A549 (cell line): ENCODE results near the gene PHLDA1. TPM values are rescaled to one million over a fixed set of nuclear protein-coding genes. Genes with fewer than 3 reads are reported as not detected.

Source experiments
- ATAC-seq, 2 experiments: fragments of 200-7000 bp in 1 of 2; fragments of >200 bp in 1 of 2; cut with Nextera tagmentation in 1 of 2; cut with Tn5 transposase in 1 of 2; 3 replicates each; pipeline versions ENCODE4 v1.8.0 to v1.9.1; 2018 to 2020; ENCODE audit warnings: mild to moderate bottlenecking in 1 of 2, moderate library complexity in 1 of 2
- CTCF ChIA-PET: fragments of 300-600 bp; sonication (Branson Sonifier 250); formaldehyde crosslinking; extraction: SDS; loops from one replicate; lab custom pipeline; 2021; ENCODE audit warnings: antibody characterized with exemption, inconsistent platforms; lab: Yijun Ruan, JAX
- POLR2A ChIA-PET: fragments of 350-600 bp; formaldehyde crosslinking; extraction: SDS; loops from one replicate; lab custom pipeline; 2021; ENCODE audit warnings: antibody characterized with exemption, inconsistent platforms; lab: Yijun Ruan, JAX
- DNase-seq, 2 experiments: peaks; one replicate each; pipeline versions ENCODE4 v3.0.0 to v3.0.0-alpha.2; 2011 to 2016; ENCODE audit warnings: low read depth in 1 of 2, low spot score in 1 of 2
- FAIRE-seq: peaks from 2 replicates; lab custom pipeline; 2011; peaks lifted over from hg19 to GRCh38; lab: Jason Lieb, UNC
- H3K27ac ChIP-seq, 2 experiments: fragments of >200 bp; sonication (Bioruptor Twin); formaldehyde crosslinking; 3 replicates each; pipeline ENCODE4 v1.5.1; 2016 to 2017
- H3K4me1 ChIP-seq: fragments of >200 bp; sonication (Bioruptor Twin); formaldehyde crosslinking; 3 replicates; pipeline ENCODE4 v1.6.1; 2016
- H3K4me2 ChIP-seq: fragments of >200 bp; sonication (Bioruptor Twin); formaldehyde crosslinking; 3 replicates; pipeline ENCODE4 v1.6.1; 2016
- H3K4me3 ChIP-seq: fragments of >200 bp; sonication (Bioruptor Twin); formaldehyde crosslinking; 3 replicates; pipeline ENCODE4 v1.5.1; 2016
- H3K9me3 ChIP-seq: fragments of >200 bp; sonication (Bioruptor Twin); formaldehyde crosslinking; 3 replicates; pipeline ENCODE4 v1.6.1; 2016
- ATOH8 ChIP-seq: fragments of 250-450 bp; sonication (Bioruptor Pico); IDR thresholded peaks from 2 replicates; pipeline ENCODE4 v1.5.0; 2020; ENCODE audit warnings: low read depth, mild to moderate bottlenecking, moderate library complexity
- BCL3 ChIP-seq: fragments of >200 bp; sonication (Bioruptor Twin); formaldehyde crosslinking; IDR thresholded peaks from 3 replicates; pipeline ENCODE4 v1.6.1; 2016
- BHLHE40 ChIP-seq: IDR thresholded peaks from 2 replicates; pipeline ENCODE4 v1.6.1; 2012; ENCODE audit warnings: low read depth, low read length, inconsistent platforms
- CBX8 ChIP-seq: fragments of 200-600 bp; sonication (generic); IDR thresholded peaks from 2 replicates; pipeline ENCODE4 v1.6.1; 2016
- CEBPB ChIP-seq, 2 experiments: fragments of >200 bp in 1 of 2; sonication (Bioruptor Twin) in 1 of 2; formaldehyde crosslinking in 1 of 2; IDR thresholded peaks; 2 replicates each; pipeline ENCODE4 v1.6.1; 2012 to 2016
- E2F6 ChIP-seq: IDR thresholded peaks from 2 replicates; pipeline ENCODE4 v1.6.1; 2012; ENCODE audit warnings: low read depth, borderline replicate concordance
- EHF ChIP-seq: fragments of 250-450 bp; sonication (Bioruptor Pico); IDR thresholded peaks from 2 replicates; pipeline ENCODE4 v1.5.0; 2020; ENCODE audit warnings: mild to moderate bottlenecking
- ESRRA ChIP-seq: fragments of 150-350 bp; IDR thresholded peaks from 2 replicates; pipeline ENCODE4 v1.6.1; 2014; ENCODE audit warnings: mild to moderate bottlenecking, low read length, borderline replicate concordance
- FOSB ChIP-seq: fragments of 250-450 bp; sonication (Bioruptor Pico); IDR thresholded peaks from 2 replicates; pipeline ENCODE4 v1.5.0; 2020; ENCODE audit warnings: mild to moderate bottlenecking, moderate library complexity
- FOXS1 ChIP-seq: fragments of 250-450 bp; sonication (Bioruptor Pico); IDR thresholded peaks from 2 replicates; pipeline ENCODE4 v1.5.0; 2020; ENCODE audit warnings: mild to moderate bottlenecking, moderate library complexity
- GATA3 ChIP-seq: IDR thresholded peaks from 2 replicates; pipeline ENCODE4 v1.6.1; 2012; ENCODE audit warnings: borderline replicate concordance
- HEYL ChIP-seq: fragments of 250-450 bp; sonication (Bioruptor Pico); IDR thresholded peaks from 2 replicates; pipeline ENCODE4 v1.8.0; 2021; ENCODE audit warnings: mild to moderate bottlenecking, moderate library complexity
- HMGXB4 ChIP-seq: fragments of 250-450 bp; sonication (Bioruptor Pico); IDR thresholded peaks from 2 replicates; pipeline ENCODE4 v1.5.0; 2021; ENCODE audit warnings: mild to moderate bottlenecking, moderate library complexity, borderline replicate concordance
- HOXB13 ChIP-seq: fragments of 250-450 bp; sonication (Bioruptor Pico); IDR thresholded peaks from 2 replicates; pipeline ENCODE4 v1.5.0; 2020; ENCODE audit warnings: low read depth, mild to moderate bottlenecking, moderate library complexity
- KDM1A ChIP-seq: fragments of 200-600 bp; sonication (generic); IDR thresholded peaks from 2 replicates; pipeline ENCODE4 v1.6.1; 2016; ENCODE audit warnings: low read depth, mild to moderate bottlenecking
- MAX ChIP-seq: IDR thresholded peaks from 2 replicates; pipeline ENCODE4 v1.6.1; 2012
- MAZ ChIP-seq: fragments of 150-350 bp; IDR thresholded peaks from 2 replicates; pipeline ENCODE4 v1.6.1; 2014; ENCODE audit warnings: antibody characterized with exemption, low read depth, low read length, borderline replicate concordance
- RAD21 ChIP-seq, 2 experiments: fragments of >200 bp in 1 of 2; sonication (Bioruptor Twin) in 1 of 2; formaldehyde crosslinking in 1 of 2; IDR thresholded peaks in 1 of 2; conservative IDR thresholded peaks in 1 of 2; 2 replicates in 1 of 2; 3 replicates in 1 of 2; pipeline ENCODE4 v1.6.1; 2012 to 2018; ENCODE audit warnings: inconsistent platforms in 1 of 2
- RCOR1 ChIP-seq: fragments of 150-350 bp; IDR thresholded peaks from 2 replicates; pipeline ENCODE4 v1.6.1; 2014; ENCODE audit warnings: antibody characterized with exemption, low read length, low read depth
- SREBF2 ChIP-seq: fragments of 450-650 bp; IDR thresholded peaks from 2 replicates; pipeline ENCODE4 v1.6.1; 2014; ENCODE audit warnings: mild to moderate bottlenecking, moderate library complexity
- ZC3H11A ChIP-seq: fragments of 450-650 bp; IDR thresholded peaks from 2 replicates; pipeline ENCODE4 v1.6.1; 2014; ENCODE audit warnings: antibody characterized with exemption, mild to moderate bottlenecking
- ZSCAN20 ChIP-seq: fragments of 250-450 bp; sonication (Bioruptor Pico); IDR thresholded peaks from 2 replicates; pipeline ENCODE4 v1.8.0; 2022; ENCODE audit warnings: mild to moderate bottlenecking, moderate library complexity
- WGBS: methylation state at CpG from one replicate; pipeline ENCODE4 v1.1.6; 2017; ENCODE audit errors: missing lambda C conversion rate; 5-methylcytosine and 5-hydroxymethylcytosine counted together
- polyA plus RNA-seq, 4 experiments: library from polyadenylated mRNA; depleted of rRNA in 3 of 4; stranded (reverse); fragments of >200 nt; fragmentation: RNase III in 1 of 4; extraction: RNeasy Plus Mini Kit Qiagen cat#74134 plus additional on column Dnase treatment in 1 of 4; gene quantifications; 2 replicates in 3 of 4; 3 replicates in 1 of 4; pipeline ENCODE4 v1.2.3, GENCODE V29; 2011 to 2017

PHLDA1 gene
- polyA plus RNA-seq, 2 of the 4 experiments (the other 2 are of a cell fraction), result 43.1 to 71.6 TPM

- FAIRE-seq (no peak), DNase-seq (no peak), ATAC-seq (peak; percentile 53 to 54)
- TF ChIP-seq EHF (CRISPR knock-in tag) (0 out of 2 replicates have a peak, but pooled peaks have one; percentile 18), HOXB13 (0 out of 2 replicates have a peak, but pooled peaks have one; percentile 41), KDM1A (no peak), ZSCAN20 (CRISPR knock-in tag) (0 out of 2 replicates have a peak, but pooled peaks have one; percentile 20), E2F6 (peak; percentile 7; the same call in 1 of the 2 replicates)
- Histone ChIP-seq H3K4me1 (peaks cover 64% of the 10 kb centered on the region), H3K4me3 (no peak overlapping the region), H3K9me3 (no peaks in the 10 kb centered on the region), H3K27ac (peak overlapping the region; percentile 96 to 98), H3K4me2 (peak overlapping the region; percentile 82)
- 3% methylated on average over 5 of the region's 5 CpGs for WGBS
- ChIA-PET POLR2A (interaction anchor here (0.6 to 2.4 kb wide), 8 partner anchors 10 to 211 kb away, joined by 3 to 17 read pairs (median 6); partner anchors contain the start of gene PHLDA1), CTCF (interaction anchor here (0.7 to 3.5 kb wide), 6 partner anchors 43 to 450 kb away, joined by 3 to 15 read pairs (median 3); partner anchors contain the start of gene PHLDA1)
These were observed 54.0 kb downstream of the PHLDA1 start for GRCh38 chr12:75977590-75977951.

- CTCF ChIA-PET, result interaction anchor here (0.9 kb wide), 1 partner anchor 449 kb away, joined by 3 read pairs; no protein-coding TSS in a partner anchor
- no peak for DNase-seq
- Histone ChIP-seq H3K4me2 (peak overlapping the region; percentile 82), H3K4me1 (peaks cover 64% of the 10 kb centered on the region), H3K9me3 (no peaks in the 10 kb centered on the region), H3K4me3 (no peak overlapping the region), H3K27ac (peak overlapping the region; percentile 96 to 98)
- no peak for ATAC-seq
- 69% methylated on average over 3 of the region's 3 CpGs for WGBS
- no peak for TF ChIP-seq MAZ
- TF ChIP-seq CBX8, result no peak
- 0 out of 4 replicates have a peak, but pooled peaks of 1 of the 2 experiments have one; percentile 15 for TF ChIP-seq CEBPB (IDR thresholded peaks at IDR 0.05)
- no peak for TF ChIP-seq ZC3H11A
- no peak for TF ChIP-seq SREBF2
- TF ChIP-seq RAD21 (conservative IDR thresholded peaks at IDR 0.05 in 1 of 2, IDR thresholded peaks at IDR 0.05 in 1 of 2), result no peak
- TF ChIP-seq FOSB (CRISPR knock-in tag), result 0 out of 2 replicates have a peak, but pooled peaks have one; percentile 12
- no peak for TF ChIP-seq HMGXB4 (CRISPR knock-in tag)
- TF ChIP-seq MAX, result no peak
- TF ChIP-seq KDM1A, result no peak
- no peak for TF ChIP-seq RCOR1
- peak; percentile 34; the same call in 1 of the 2 replicates for TF ChIP-seq FOXS1 (CRISPR knock-in tag)
- POLR2A ChIA-PET, result interaction anchor here (1.3 to 2.1 kb wide), 2 partner anchors 13 to 54 kb away, joined by 7 to 16 read pairs; partner anchors contain the start of gene PHLDA1
- no peak for FAIRE-seq
These were observed 54.7 kb downstream of the PHLDA1 start for GRCh38 chr12:75976913-75977312.

GRCh38 chr12:75976113-75976512, 55.5 kb downstream of the PHLDA1 start:
- ATAC-seq (no peak), FAIRE-seq (no peak), DNase-seq (no peak)
- Histone ChIP-seq H3K27ac (peak overlapping the region; percentile 96 to 98), H3K9me3 (no peaks in the 10 kb centered on the region), H3K4me1 (peaks cover 59% of the 10 kb centered on the region), H3K4me3 (no peak overlapping the region), H3K4me2 (peak overlapping the region; percentile 82; the same call in 1 of the 3 replicates)
- CTCF ChIA-PET, result interaction anchor here (0.6 to 2.3 kb wide), 3 partner anchors 10 to 641 kb away, joined by 3 to 6 read pairs (median 3); no protein-coding TSS in a partner anchor
- TF ChIP-seq BCL3, result no peak
- TF ChIP-seq GATA3, result no peak
- TF ChIP-seq ESRRA, result no peak
- TF ChIP-seq HEYL (CRISPR knock-in tag), result 0 out of 2 replicates have a peak, but pooled peaks have one; percentile 64
- TF ChIP-seq HOXB13, result no peak
- no peak for TF ChIP-seq BHLHE40
- 0 out of 2 replicates have a peak, but pooled peaks have one; percentile 31 for TF ChIP-seq ZSCAN20 (CRISPR knock-in tag)
- no peak for TF ChIP-seq ATOH8 (CRISPR knock-in tag)
- POLR2A ChIA-PET, result no interaction called here
- WGBS, result 75% methylated on average over 3 of the region's 3 CpGs
